Liver (tissue), 3 donors: ENCODE data around the gene RNF112.

Source experiments
- RXRA ChIP-seq, 2 donors: IDR thresholded peaks; 2 replicates each; pipeline ENCODE4 v1.6.1; 2017 to 2018; ENCODE audit warnings: antibody characterized with exemption in 2 of 2, mild to moderate bottlenecking in 1 of 2
- TF ChIP-seq, protein P1 (sequence below): fragments of 150-350 bp; IDR thresholded peaks from 2 replicates; pipeline ENCODE4 v1.5.1; 2017; ENCODE audit warnings: improper control_type of control experiment, low read depth, low read length; ENCODE audit not compliant: missing input control
- TF ChIP-seq, protein P2 (sequence below): IDR thresholded peaks from 2 replicates; pipeline ENCODE4 v1.6.1; 2016; ENCODE audit warnings: antibody characterized with exemption
- donor health status: healthy.
- donor health status: healthy.

DNA sequence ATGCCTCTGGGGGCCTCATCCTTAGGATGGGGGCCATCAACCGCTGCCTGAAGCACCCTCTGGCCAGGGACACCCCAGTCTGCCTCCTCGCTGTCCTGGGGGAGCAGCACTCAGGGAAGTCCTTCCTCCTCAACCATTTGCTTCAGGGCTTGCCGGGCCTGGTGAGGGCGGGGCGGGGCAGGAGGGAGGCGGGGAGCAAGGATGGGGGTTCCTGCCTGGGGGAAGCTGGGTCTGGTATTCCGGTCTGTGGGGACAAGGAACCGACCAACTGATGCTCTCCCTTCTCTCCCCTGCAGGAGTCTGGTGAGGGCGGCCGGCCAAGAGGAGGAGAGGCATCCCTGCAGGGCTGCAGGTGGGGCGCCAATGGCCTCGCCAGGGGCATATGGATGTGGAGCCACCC, 2.0 kb downstream of the RNF112 start:
- TF ChIP-seq, protein P1, sequence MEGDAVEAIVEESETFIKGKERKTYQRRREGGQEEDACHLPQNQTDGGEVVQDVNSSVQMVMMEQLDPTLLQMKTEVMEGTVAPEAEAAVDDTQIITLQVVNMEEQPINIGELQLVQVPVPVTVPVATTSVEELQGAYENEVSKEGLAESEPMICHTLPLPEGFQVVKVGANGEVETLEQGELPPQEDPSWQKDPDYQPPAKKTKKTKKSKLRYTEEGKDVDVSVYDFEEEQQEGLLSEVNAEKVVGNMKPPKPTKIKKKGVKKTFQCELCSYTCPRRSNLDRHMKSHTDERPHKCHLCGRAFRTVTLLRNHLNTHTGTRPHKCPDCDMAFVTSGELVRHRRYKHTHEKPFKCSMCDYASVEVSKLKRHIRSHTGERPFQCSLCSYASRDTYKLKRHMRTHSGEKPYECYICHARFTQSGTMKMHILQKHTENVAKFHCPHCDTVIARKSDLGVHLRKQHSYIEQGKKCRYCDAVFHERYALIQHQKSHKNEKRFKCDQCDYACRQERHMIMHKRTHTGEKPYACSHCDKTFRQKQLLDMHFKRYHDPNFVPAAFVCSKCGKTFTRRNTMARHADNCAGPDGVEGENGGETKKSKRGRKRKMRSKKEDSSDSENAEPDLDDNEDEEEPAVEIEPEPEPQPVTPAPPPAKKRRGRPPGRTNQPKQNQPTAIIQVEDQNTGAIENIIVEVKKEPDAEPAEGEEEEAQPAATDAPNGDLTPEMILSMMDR = no peak
- no peak for TF ChIP-seq RXRA (IDR thresholded peaks at IDR 0.05)
- TF ChIP-seq, protein P2, sequence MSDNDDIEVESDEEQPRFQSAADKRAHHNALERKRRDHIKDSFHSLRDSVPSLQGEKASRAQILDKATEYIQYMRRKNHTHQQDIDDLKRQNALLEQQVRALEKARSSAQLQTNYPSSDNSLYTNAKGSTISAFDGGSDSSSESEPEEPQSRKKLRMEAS = no peak
